HG03045 (cell line): ENCODE data around the gene GATA6.

Source experiments
- ATAC-seq: cut with Tn5 transposase; IDR thresholded peaks from one replicate; pipeline ENCODE4 v1.9.1; 2021; ENCODE audit warnings: mild to moderate bottlenecking, moderate library complexity; ENCODE audit not compliant: unreplicated experiment

GATA6 gene

GRCh38 chr18:22166069-22166950 is 3.1 kb upstream of the GATA6 start:
- ATAC-seq: no peak

DNA sequence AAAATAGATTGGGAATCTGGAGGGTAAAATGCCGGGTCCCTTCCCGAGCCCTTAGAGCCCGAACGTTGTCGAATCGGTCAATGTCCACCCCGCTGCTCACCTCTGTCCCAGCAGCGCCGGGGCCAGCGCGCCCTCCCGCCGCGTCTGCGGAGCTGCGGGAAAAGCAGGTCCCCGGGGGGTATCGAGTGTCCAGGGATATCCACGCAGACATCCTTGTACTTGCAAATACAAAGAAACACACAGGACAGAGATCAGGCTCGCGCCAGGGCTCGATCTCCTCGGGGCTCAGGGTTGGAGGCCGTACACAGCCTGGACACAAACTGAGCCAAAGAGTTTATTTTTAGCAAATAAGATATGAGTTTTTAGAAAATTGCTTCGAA is 2.3 kb upstream of the GATA6 start:
- ATAC-seq: no peak

- no peak for ATAC-seq
Measured at GRCh38 chr18:22167471-22168241, 1.7 kb upstream of the GATA6 start.

GRCh38 chr18:22168360-22168921 is 948 bp upstream of the GATA6 start:
- no peak for ATAC-seq

- ATAC-seq: no peak
Measured at GRCh38 chr18:22169889-22170420, 566 bp downstream of the GATA6 start.

DNA sequence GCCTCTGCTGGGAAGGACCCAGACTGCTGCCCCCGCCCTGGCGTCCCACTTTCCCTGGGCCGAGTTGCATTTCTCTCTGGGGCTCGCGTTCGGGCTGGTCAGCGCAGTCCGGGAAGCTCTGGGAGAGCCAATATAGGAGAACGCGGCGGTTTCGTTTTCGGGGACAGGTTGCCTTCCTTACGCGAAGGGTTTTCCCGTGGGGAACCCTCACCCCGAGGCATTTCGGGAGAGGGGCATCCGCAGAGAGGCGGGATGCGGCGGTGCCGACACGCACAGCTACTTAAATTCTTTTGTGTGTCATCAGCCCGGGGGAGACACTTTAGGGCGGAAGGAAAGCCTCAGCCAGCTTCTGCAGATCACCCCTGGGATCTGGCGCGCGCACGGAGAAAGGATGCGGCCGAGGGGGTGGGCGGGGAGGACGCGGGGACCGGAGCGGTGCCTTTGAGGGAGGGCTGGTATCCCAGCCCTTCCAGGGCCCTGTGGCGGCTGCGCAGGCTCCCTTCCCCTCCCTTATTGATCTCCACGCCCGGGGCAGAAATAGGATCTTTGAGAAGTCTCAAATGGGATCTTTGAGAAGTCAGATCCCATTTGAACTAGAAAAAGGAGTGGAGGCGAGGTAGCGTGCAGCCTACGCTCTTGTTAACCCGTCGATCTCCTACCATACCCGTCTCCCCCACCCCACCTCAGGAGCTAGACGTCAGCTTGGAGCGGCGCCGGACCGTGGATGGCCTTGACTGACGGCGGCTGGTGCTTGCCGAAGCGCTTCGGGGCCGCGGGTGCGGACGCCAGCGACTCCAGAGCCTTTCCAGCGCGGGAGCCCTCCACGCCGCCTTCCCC is 1.2 kb downstream of the GATA6 start:
- no peak for ATAC-seq

GRCh38 chr18:22171258-22172119 is 2.1 kb downstream of the GATA6 start:
- no peak for ATAC-seq

DNA sequence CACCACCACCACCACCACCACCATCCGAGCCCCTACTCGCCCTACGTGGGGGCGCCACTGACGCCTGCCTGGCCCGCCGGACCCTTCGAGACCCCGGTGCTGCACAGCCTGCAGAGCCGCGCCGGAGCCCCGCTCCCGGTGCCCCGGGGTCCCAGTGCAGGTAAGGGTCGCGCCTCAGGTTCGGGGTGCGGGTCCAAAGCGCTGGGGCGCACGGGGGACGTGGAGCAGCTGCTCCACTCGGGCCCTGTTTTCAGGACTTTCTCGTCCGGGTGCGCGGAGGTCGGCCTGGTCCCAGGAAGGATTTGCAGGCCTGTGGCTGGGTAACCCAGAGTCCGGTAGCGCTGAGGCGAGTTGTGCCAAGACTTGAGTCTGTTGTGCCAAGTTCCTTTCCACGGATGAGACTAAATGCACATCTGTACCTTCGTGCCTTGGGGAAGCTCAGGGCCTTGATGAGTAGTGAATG is 2.8 kb downstream of the GATA6 start:
- ATAC-seq: no peak

GRCh38 chr18:22172594-22173049 is 3.2 kb downstream of the GATA6 start:
- ATAC-seq: no peak

- no peak for ATAC-seq
Measured at GRCh38 chr18:22173221-22173927, 4.0 kb downstream of the GATA6 start.

DNA sequence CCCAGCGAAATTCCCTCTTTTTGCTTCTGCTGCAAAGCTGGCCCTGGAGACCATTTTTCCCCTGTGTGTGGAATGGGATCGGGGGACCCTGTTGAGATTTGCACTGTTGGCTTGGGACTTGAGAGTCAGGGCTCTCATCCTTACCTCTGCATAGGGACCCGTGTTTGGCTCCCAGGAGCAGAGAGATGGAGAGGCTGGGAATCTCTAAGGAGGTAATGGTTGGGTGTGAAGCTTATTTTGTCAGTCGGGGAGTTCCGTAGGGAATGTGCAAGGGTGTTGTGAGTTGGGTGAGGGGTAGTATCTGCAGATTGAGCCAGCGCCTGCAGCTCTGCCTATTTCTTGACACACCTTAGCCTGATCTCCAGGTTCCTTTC is 4.5 kb downstream of the GATA6 start:
- ATAC-seq: no peak

- ATAC-seq: no peak
Measured at GRCh38 chr18:22174341-22175145, 5.2 kb downstream of the GATA6 start.

- no peak for ATAC-seq
Measured at GRCh38 chr18:22175346-22175745, 6.0 kb downstream of the GATA6 start.

DNA sequence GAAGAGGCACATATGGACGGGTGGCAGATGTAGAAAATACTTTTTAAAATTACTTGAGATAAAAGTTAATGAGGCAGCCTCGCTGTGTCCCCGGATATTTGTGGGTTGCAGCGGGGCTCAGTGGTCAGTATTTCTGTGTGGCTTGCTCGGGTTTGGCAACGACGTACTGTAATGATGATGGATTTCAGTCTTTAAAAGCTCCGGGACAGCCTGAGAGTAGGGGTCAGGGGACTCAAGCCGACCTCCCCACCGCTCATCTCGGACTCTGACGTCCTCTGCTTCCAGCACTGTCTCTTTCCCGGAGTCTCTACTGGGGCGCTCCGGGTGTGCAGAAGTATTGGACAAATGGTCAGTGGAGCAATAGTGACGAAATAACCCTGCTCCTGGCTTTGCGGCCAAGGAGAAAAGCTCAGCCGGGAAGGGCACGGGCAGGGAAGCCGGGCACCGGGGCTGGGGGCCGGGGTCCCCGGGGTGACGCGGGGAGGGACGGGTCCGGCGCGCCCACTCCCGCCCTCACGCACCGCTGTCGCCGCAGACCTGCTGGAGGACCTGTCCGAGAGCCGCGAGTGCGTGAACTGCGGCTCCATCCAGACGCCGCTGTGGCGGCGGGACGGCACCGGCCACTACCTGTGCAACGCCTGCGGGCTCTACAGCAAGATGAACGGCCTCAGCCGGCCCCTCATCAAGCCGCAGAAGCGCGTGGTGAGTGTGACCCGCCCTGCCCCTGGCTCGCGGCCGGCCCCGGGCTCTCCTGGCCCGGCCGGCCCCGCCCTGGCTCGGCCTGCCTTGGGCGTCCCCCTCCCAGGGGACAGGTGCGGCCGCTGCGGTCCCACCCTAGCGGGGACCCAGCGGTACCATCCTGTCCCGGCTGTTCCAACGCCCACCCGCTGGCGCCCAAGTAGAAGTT is 7.3 kb downstream of the GATA6 start:
- ATAC-seq: no peak

DNA sequence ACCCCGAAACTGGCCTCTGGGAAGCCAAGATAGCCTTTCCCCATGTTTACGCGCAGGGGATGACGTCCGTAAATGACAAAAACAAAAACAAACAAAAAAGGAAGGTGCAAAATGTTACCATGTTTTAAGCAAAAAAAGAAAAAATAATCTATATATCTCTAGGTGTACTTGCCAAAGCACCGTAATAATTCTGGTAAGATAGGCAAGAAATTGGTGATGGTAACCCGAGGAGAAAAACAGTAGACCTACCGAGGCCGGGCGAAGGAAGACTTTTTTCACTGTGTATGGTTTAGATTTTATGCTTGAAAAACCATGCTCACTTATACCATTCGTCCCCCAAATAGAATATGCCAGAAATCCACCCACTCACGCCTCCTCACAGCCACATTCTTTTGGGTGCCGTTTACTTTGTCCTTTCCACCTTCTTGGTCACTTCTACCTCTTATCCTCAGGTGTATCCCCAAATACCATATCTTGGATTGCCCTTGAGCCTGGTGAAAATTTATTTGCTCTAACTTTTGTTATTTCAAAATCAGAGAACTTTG is 8.0 kb downstream of the GATA6 start:
- no peak for ATAC-seq

GRCh38 chr18:22179174-22179573 is 9.8 kb downstream of the GATA6 start:
- ATAC-seq: no peak

- no peak for ATAC-seq
Measured at GRCh38 chr18:22179631-22180030, 10.2 kb downstream of the GATA6 start.
